Measurements from ENCODE around the gene ADGRA3. TPM values are rescaled to one million over a fixed set of nuclear protein-coding genes. Genes with fewer than 3 reads are reported as not detected.

ADGRA3 gene
- total RNA-seq, 4 donors from 2014 or later = 14.9 to 26.3 (median 20.2) TPM

GRCh38 chr4:22482250-22483127, 33.4 kb downstream of the ADGRA3 start:
- Histone ChIP-seq H3K4me3 (no peak overlapping the region), H3K36me3 (no peaks in the 10 kb centered on the region), H3K9me3 (no peaks in the 10 kb centered on the region), H3K4me1 (peaks cover 0 to 10% (median 0%) of the 10 kb centered on the region in 4 donors), H3K27me3 (no peaks in the 10 kb centered on the region), H3K27ac (no peak overlapping the region)
- TF ChIP-seq POLR2A (IDR thresholded peaks at IDR 0.05) = no peak
- no peak for TF ChIP-seq EP300 (IDR thresholded peaks at IDR 0.05)
- TF ChIP-seq CTCF (IDR thresholded peaks at IDR 0.05) = no peak
- 68 to 69% methylated on average over 3 of the region's 3 CpGs for WGBS, 2 donors
- no peak for DNase-seq (ENCODE audit: low spot score in 2 of 2)

GRCh38 chr4:22480675-22481327, 35.1 kb downstream of the ADGRA3 start:
- no peak for DNase-seq (ENCODE audit: low spot score in 2 of 2)
- no peaks in the 10 kb centered on the region for H3K9me3 ChIP-seq
- peaks cover 0 to 10% (median 0%) of the 10 kb centered on the region in 4 donors for H3K4me1 ChIP-seq
- no peak for TF ChIP-seq CTCF (IDR thresholded peaks at IDR 0.05)
- no peaks in the 10 kb centered on the region for H3K27me3 ChIP-seq
- H3K36me3 ChIP-seq = no peaks in the 10 kb centered on the region
- H3K4me3 ChIP-seq = no peak overlapping the region
- no peak overlapping the region for H3K27ac ChIP-seq
- WGBS, 2 donors = 63 to 76% methylated on average over 2 of the region's 2 CpGs

- Histone ChIP-seq H3K4me3 (no peak overlapping the region), H3K9me3 (no peaks in the 10 kb centered on the region), H3K27me3 (no peaks in the 10 kb centered on the region), H3K4me1 (peaks cover 0 to 7% (median 0%) of the 10 kb centered on the region in 4 donors), H3K27ac (no peak overlapping the region), H3K36me3 (no peaks in the 10 kb centered on the region)
- DNase-seq (ENCODE audit: low spot score in 2 of 2) = no peak
- TF ChIP-seq POLR2A (IDR thresholded peaks at IDR 0.05) (no peak), CTCF (IDR thresholded peaks at IDR 0.05) (no peak), EP300 (IDR thresholded peaks at IDR 0.05) (no peak)
- 49% methylated on average over 2 of the region's 2 CpGs for WGBS, 2 donors
These were observed 37.4 kb downstream of the ADGRA3 start for GRCh38 chr4:22478426-22478825.

GRCh38 chr4:22477813-22478182, 38.1 kb downstream of the ADGRA3 start:
- Histone ChIP-seq H3K27me3 (no peaks in the 10 kb centered on the region), H3K4me1 (peaks cover 0 to 6% (median 0%) of the 10 kb centered on the region in 4 donors), H3K9me3 (no peaks in the 10 kb centered on the region), H3K27ac (no peak overlapping the region), H3K36me3 (no peaks in the 10 kb centered on the region), H3K4me3 (no peak overlapping the region)
- DNase-seq (ENCODE audit: low spot score in 2 of 2) = no peak
- TF ChIP-seq EP300 (IDR thresholded peaks at IDR 0.05) (no peak), POLR2A (IDR thresholded peaks at IDR 0.05) (no peak), CTCF (IDR thresholded peaks at IDR 0.05) (no peak)
- WGBS, 2 donors = 76 to 89% methylated on average over 6 of the region's 6 CpGs

Measured in tibial nerve (tissue), 4 donors.